GM12892 (cell line): ENCODE results near the gene MIP.
"Not testable (repeated sequence)": the region's sequence is repeated elsewhere in the genome, so short reads cannot be mapped to it uniquely, and the experiment has no call there.

Source experiments
- DNase-seq: peaks from one replicate; pipeline ENCODE4 v3.0.0; 2011; ENCODE audit not compliant: insufficient read length
- FAIRE-seq: peaks from 2 replicates; lab custom pipeline; 2011; peaks lifted over from hg19 to GRCh38; lab: Jason Lieb, UNC
- POLR2A ChIP-seq: IDR thresholded peaks from 2 replicates; pipeline ENCODE4 v1.6.1; 2011; ENCODE audit warnings: low read depth, low read length, control low read depth
- POLR2AphosphoS5 ChIP-seq: IDR thresholded peaks from 2 replicates; pipeline ENCODE4 v1.6.1; 2011; ENCODE audit warnings: low read depth, low read length, control low read depth
- TAF1 ChIP-seq: IDR thresholded peaks from 2 replicates; pipeline ENCODE4 v1.6.1; 2011; ENCODE audit warnings: low read depth, mild to moderate bottlenecking, control low read depth, low read length, borderline replicate concordance

MIP gene

GRCh38 chr12:56414401-56414800 lies 40.1 kb downstream of the MIP start:
- FAIRE-seq (no peak), DNase-seq (no peak)
- TF ChIP-seq POLR2A, result no peak
- TF ChIP-seq POLR2AphosphoS5, result no peak
- no peak for TF ChIP-seq TAF1

- DNase-seq (no peak), FAIRE-seq (no peak)
- TF ChIP-seq POLR2AphosphoS5 (no peak), POLR2A (no peak), TAF1 (no peak)
Measured at GRCh38 chr12:56413392-56413791, 41.1 kb downstream of the MIP start.

- no peak for FAIRE-seq
- DNase-seq, result no peak
- no peak for TF ChIP-seq POLR2AphosphoS5
Measured at GRCh38 chr12:56411781-56412639, 42.4 kb downstream of the MIP start.

GRCh38 chr12:56410768-56411167 lies 43.7 kb downstream of the MIP start:
- TF ChIP-seq TAF1 (no peak), POLR2AphosphoS5 (no peak), POLR2A (no peak)
- DNase-seq, result no peak
- FAIRE-seq, result no peak

- FAIRE-seq (no peak), DNase-seq (no peak)
- TF ChIP-seq POLR2A (no peak), TAF1 (no peak), POLR2AphosphoS5 (no peak)
Measured at GRCh38 chr12:56408799-56409417, 45.5 kb downstream of the MIP start.

- DNase-seq, FAIRE-seq: not testable (repeated sequence)
Measured at GRCh38 chr12:56404227-56404626, 50.2 kb downstream of the MIP start.

GRCh38 chr12:56401612-56402011 lies 52.8 kb downstream of the MIP start:
- not testable (repeated sequence) for DNase-seq, FAIRE-seq

- FAIRE-seq, DNase-seq: not testable (repeated sequence)
Measured at GRCh38 chr12:56401125-56401524, 53.3 kb downstream of the MIP start.
